GM18502 (cell line): ENCODE measurements around the gene GNG2.

Source experiments
- ATAC-seq: cut with Tn5 transposase; IDR thresholded peaks from one replicate; pipeline ENCODE4 v1.9.1; 2021; ENCODE audit warnings: mild to moderate bottlenecking; ENCODE audit not compliant: unreplicated experiment, poor library complexity

Gene GNG2

DNA sequence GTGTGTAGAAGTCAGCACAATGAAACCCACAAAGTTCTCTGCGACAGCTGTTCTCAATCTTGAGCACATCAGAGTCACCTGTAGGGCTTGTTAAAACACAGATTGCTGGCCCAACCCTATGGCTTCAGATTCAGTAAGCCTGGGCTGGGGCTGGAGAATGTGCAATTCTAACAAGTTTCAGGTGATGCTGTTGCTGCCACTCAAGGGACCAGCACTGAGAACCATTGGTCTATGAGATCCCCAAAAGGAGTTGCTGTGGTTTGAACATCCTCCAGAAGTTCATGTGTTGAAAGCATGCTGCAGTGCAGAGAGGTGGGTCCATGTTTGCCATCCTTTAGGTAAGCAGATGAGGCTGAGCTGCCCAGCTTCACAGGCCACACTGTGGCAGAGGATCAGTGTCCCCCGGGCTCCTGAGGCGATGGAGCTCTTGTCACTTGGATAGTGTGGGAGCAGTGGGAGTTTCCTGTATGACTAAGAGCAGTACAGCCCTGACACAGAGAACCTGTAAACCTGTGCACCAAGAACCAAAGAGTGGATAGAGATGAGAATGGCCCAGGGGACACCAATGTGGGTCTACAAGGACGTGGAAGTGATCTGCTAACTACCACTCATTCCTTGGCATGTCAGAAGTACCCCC lies 120.9 kb downstream of the GNG2 start:
- ATAC-seq, result peak; percentile 65

DNA sequence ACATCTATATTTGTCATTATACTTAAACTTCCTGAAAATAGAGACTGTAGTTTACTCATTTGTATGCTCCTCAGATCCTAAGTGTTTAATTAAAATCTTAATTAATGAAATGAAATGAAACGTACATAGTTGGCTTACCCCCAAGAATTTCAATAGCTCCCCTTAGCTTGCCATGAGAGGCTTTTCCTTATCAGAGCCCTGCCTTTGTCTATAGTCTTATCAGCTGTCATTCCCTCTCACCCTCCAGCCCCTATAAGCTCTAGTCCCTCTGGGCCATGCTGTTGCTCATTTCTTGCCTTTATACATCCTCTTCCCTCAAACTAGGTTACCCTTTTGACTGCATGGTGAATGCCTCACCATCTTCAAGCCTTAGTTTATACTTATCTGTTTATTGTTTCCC lies 127.8 kb downstream of the GNG2 start:
- no peak for ATAC-seq

DNA sequence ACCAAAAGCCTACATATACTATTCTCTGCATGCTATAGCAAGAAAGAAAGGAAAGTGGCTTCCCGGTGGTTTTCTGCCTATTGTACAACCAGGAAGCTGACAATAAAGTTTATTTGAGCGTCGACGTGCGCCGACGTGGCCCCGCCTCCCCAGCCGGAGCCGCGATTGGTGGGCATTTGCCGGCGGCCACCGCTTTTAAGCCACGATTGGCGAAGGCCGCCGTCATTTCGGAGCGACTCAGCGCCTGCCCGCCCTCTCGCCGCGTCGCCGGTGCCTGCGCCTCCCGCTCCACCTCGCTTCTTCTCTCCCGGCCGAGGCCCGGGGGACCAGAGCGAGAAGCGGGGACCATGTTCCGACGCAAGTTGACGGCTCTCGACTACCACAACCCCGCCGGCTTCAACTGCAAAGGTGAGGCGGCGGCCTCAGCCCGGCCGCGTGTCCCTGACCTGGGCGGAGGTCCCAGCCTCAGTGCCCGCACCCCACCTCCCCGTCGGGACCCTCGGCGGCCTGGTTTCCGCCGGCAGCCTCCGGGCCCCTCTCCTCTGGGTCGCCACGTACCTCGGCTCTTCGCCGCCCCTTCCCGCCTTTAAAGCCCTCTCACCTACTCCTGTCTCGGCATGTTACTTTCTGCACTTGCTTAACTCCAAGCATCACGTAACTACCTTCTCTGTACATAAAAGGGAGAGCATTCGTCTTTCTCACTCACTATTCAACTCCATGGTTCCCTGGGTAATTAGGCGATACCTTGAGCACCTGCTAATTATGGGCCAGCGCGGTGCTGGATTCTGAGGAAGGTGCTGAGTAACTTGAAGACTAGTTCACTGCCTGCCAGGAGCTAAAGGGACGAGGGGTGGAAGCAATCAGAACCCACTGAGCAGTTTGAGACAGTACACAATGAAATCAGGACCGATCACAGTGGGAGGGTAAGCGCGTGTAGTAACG lies 129.2 kb downstream of the GNG2 start, which contains the start of gene RTRAF:
TSS of gene RTRAF (plus strand) at position 254 of the 942 bp plus-strand sequence. CDS start at position 348, 94 bp downstream.
- ATAC-seq, result peak; percentile 93

DNA sequence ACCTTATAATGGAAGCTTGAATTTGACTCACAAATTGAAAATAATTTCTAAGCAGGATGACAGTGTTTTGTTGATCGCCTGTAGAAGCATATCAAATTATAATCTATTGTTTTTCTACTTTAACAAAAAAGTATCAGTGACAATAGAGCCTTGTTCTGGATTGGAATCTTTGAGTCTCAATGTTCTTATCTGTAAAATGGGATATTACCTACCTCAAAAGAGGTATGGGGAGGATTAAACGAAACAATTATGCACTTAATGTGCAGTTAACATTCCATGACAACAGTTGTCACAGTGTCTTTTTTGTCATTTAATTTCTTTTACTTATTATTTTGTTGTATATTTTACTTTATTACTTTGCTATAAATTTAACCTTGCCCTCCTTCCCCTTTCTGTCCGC lies 130.1 kb downstream of the GNG2 start:
- no peak for ATAC-seq

DNA sequence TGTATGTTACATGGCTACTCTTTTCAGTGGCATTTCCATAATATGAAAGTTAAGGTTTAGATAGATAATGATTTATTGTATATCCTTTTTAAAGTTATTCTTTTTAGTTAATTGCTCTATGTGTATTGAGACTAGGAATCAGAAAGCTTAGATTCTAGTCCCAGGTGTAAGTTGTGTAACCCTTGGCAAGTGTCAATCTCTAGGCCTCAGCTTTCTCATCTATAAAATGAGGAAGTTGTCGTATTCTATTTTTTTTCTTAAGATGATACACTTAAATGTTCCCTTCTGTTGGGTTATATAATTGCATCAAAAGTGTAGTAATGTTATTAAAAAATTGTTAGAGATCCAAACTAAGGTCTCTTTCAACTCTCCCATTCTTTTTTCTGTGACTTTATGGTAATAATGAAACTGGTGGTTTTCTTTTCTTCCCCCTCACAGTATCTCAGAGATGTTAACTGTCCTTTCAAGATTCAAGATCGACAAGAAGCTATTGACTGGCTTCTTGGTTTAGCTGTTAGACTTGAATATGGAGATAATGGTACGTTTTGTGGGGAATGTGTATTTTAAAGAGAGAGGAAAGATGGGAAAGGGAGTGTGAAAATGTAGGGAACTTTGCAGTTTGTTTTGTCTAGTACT lies 133.0 kb downstream of the GNG2 start:
- no peak for ATAC-seq

DNA sequence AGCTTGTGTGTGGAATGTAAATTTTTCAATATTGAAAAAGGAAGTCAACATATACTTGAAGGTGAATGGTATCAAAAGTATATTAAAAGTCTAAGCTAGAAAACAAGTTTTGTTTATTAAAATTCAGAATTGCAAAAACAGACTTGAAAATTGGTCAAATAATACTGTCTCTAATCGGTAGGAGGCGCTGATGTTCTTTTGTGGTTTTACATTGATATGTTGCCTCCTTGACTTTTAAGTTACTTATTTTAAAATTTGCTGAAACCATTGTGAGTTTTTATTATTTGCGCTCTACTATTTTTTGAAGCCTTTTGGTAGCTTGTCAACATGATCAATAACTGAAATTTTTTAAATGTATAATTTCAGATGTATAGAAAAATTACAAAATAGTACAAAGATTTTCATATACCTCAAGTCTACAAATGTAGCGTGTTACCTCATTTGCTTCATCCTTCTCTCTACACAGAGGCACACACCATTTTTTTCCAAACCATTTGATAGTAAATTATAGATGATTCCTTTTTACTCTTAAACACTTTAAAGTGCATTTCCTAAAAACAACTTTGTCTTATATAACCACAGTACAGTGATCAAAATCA lies 135.8 kb downstream of the GNG2 start:
- ATAC-seq, result no peak

DNA sequence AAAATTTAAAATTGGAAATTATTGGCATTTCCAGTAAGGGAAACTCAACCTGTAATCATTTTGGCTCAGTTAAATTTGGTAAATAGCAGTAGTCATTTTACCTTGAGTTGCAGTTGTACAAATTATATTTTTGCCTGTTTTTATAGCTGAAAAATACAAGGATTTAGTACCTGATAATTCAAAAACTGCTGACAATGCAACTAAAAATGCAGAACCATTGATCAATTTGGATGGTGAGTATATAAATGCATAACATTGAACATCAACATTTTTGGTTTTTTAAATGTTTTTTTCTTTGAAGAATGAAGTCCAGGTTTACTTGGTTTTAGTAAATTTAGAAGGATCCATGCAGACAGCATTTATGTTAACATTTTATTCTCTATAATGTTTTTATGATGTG lies 137.9 kb downstream of the GNG2 start:
- ATAC-seq, result no peak

DNA sequence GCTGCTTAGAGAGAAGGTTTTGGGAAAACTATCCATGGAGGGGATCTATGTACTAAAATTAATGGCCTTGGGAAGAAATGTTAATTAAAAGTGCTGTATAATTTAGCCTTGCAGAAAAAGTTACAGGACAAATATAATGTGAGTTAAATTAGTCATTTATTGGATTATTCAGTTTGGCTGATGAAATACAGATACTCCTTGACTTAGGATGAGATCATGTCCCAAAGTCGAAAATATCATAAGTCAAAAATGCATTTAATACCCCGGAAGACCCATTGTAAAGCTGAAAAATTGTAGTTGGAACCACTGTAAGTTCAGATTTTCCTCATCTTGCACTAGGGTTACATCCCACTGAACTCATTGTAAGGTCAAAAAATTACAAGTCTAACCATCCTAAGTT lies 138.7 kb downstream of the GNG2 start:
- ATAC-seq, result no peak

DNA sequence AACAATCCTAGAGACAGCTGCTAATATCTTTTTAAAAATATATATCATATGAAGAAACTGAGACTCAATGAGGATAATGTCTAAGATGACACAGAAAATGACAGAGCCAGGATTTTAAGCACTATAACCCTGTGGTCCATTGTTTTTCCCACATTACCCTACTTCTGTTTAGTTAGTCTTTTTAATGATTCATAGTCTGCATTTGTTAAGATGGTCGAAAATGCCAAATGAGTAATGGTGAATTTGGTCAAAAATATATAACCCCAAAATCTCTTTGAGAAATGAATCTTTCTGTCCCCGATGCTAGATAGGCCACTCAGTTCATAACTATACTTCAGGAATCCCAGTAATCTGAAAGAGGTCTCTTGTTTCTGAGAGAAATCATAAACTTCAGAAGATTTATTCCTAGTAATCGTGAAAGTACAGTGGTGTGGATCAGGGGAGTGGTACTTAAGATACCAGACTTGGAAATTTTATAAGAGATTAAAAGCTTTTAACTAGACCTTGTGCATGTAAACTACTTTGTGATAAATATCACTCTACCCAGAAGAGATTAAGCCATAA lies 139.7 kb downstream of the GNG2 start:
- no peak for ATAC-seq

DNA sequence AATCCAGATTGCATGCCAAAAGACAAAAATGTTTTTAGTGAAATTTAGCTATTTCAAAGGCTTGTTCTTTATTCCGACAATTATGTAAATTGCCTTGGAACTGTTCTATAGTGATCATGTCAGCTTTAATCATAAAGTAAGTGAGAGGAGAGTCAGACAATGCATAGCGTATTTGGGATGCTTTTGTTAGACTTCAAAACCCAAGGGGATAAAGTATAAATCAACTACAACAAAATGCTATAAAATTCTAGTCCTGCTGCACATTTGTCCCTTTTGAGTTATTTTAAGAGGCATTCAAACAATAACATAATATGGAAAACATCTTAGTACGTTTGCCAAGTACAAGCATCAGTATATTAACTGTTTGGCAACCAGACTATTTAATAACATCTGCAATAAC lies 140.3 kb downstream of the GNG2 start:
- no peak for ATAC-seq

DNA sequence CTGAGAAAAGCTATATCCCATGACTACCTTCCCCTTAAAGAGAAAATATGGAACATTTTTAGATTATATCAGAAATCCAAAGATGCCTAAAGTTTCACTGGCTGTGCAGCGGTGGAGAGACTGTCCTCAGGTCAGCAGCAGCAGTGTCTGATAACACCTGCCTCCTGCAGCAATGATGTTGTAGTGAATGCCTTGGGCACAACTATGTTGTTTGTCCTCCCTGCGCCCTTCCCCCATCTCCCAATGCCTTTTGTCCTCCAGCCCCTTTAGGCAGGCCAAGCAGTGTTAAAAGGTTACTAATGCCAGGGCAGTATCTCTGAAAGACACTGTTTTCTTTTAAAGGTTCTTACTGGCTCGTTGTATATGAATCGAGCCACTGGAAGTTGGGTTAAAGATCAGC lies 142.1 kb downstream of the GNG2 start:
- ATAC-seq, result no peak

DNA sequence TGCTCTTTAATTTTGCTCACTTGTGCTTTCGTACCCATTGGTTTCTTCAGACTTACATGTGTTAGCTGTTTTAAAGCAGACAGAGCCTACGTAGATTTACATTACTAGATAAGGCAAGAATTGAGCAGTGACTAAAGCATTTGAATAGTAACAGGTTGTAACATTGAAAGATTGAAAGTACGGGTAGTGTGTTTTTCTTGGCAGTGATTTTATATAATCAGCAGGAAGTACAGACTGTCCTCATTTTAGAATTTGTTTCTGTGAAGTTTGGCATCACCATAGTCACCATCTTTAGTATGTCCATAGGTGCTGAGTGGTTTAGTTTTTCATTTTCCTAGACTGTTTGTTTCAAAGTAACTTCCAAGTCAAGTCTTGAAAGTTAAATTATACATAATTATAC lies 142.9 kb downstream of the GNG2 start:
- ATAC-seq, result no peak

DNA sequence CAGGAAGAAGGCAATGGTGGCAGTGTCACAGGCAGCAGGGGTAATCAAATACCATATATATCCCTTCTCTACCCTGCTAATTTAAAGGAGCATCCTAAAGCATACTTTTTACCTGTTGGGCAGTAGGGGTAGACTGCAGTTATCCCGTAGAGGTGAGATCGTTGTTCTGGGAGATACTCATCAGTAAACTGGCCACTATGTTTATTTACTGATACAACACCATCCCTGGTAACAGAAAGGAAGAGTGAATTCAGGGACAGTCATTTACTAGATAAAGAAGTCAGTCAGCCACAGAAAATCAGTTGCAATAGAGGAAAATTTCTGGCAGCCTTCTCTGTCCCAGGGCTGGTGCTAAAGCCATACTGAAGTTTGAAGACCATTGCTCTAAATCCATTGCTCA lies 145.2 kb downstream of the GNG2 start:
- no peak for ATAC-seq

DNA sequence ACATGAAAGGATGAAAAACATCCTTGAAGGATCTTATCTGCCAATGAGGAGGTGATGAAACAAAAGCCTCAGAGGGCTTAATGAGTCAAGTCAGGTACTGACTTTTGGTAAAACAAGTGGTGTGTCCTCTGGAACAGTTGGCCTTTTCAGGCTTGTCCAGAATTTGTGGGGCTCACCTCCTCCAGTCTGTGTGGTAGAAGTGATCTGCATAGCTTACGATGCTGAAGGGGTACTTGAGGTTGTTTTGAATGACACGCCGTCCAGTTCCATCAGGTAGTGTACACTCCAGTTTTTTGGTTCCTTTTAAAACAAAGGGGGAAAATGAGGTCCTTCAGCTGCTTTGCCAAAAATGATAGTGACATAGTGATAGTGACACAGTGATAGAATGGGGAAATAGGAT lies 145.9 kb downstream of the GNG2 start:
- ATAC-seq, result no peak

DNA sequence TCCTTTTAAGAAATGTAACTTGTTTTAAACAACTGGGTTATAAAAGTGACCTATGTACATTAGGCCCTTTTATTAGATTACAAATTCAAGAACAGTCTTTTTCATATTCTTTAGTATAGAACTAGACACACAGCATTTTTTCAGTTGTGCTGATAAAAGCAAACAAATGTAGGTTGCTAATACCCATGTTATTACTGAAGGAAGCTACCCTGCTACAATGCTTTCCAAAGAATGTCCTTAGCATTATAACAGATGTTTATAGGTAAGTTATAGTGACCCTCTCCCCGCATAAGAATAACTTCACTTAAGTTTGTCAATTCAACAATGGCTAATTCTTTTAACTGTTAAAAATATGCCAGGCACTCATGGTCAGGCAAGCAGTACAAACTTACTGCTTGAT lies 146.8 kb downstream of the GNG2 start:
- no peak for ATAC-seq

DNA sequence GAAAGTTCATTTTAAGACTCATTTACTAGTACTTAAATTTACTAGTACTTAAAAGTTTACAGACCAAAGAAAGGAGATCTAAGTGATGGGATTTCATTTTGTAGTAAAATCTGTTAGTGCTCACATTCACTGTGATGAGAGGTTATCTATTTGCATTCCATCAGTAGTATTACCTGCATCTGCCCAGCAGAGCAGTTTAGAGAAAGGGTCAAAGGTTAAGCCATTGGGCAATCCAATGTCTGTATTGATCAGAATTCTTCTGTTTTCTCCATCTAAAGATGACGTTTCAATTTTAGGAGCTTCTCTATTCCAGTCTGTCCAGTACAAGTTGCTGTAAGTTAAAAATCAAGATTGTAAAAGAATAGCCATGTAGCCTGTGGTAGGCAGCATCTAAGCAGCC lies 147.2 kb downstream of the GNG2 start:
- no peak for ATAC-seq

DNA sequence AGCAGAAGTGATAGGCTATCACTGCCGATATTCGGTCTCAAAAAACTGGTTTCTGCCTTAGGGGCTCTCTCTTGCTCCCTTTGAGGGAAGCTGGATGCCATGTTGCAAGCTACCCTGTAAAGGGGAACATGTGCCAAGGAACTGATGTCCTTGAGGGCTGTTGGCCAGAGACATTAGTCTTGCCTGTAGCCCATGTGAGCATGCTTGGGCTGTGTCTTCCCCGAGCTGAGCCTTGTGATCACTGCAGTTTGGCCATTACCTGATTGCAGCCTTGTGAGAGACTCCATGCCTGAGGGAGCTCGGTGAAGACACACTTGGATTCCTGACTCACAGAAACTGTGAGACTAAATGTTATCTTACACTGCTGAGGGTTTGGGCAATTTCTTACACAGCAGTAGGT lies 147.7 kb downstream of the GNG2 start:
- ATAC-seq, result no peak

DNA sequence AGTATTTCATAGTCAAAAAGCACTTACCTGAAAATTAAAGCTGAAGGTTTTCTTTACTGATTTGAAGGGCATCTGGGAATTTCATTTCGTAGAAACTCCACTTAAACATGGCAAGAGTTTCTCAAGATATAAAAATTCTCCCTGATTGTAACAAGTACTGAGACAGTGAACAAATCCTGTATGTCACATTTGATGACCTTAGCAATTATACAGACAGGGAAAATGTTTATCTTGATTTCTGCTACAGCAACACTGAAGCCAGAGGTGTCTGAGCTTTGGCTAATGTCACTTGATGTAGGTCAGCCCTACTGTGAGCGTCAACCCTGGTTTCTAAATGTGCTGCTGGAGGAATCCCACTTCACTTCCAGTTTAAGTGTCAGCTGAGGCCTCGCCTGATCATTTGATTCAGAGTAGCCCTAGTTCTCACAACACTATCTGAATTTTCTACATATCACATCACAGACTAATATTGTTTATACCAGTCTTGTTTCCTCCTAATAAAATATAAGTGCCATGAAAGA lies 149.8 kb downstream of the GNG2 start:
- ATAC-seq, result no peak

DNA sequence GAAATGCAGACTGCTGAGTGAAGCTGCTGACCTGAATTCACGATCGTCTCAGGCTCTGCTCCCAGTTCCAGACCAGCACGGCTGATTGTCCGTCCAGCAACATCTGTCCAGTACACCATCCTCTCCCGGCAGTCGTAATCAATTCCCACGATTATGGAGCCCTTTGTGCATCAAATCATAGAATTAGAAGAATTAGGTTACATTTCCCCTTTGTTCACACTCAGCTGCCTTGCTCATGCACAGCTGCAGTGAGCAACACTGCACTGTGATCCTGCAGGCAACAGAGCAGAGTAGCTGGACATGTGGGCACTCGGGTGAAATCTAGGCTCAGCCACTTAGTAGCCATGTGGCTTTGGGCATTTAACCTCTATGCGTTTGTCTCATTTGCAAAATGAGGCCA lies 151.1 kb downstream of the GNG2 start:
- no peak for ATAC-seq

DNA sequence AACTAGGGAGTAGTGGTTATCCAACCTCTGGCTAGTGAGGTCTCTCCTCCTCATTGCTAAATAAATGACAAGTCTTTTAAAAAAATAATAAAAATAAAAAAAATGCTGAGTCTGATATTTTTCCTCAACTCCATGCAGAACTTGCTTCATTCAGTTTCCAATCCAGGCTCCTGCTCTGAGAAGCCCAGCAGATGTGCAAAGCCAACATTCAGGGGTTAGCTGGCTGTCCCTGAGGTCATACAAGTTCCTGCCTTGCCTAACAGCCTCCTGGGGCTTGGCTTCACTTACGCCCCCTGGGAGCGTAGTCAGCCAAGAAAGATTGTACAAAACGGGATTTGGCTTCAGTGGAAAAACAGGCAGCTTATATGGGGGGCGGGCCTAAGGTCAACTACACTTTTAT lies 152.2 kb downstream of the GNG2 start:
- no peak for ATAC-seq
